Hepatocyte (in vitro differentiated cells): Measurements from ENCODE around the gene ABCC3. TPM values are rescaled to one million over a fixed set of nuclear protein-coding genes. Genes with fewer than 3 reads are reported as not detected.

Source experiments
- DNase-seq: peaks from one replicate; pipeline ENCODE4 v3.0.0-alpha.2; 2016; ENCODE audit warnings: low spot score
- H2AFZ ChIP-seq: fragments of 200-600 bp; sonication (generic); 2 replicates; pipeline ENCODE4 v1.6.0; 2016; ENCODE audit warnings: antibody characterized with exemption, mild to moderate bottlenecking
- H3K27ac ChIP-seq: fragments of 200-600 bp; sonication (generic); 2 replicates; pipeline ENCODE4 v1.5.1; 2016; ENCODE audit warnings: mild to moderate bottlenecking
- H3K27me3 ChIP-seq: fragments of 200-600 bp; sonication (generic); 2 replicates; pipeline ENCODE4 v1.6.1; 2016
- H3K36me3 ChIP-seq: fragments of 200-600 bp; sonication (generic); replicated peaks from 2 replicates; pipeline ENCODE4 v1.5.1; 2016; ENCODE audit warnings: low read depth; ENCODE audit not compliant: insufficient read depth
- H3K4me1 ChIP-seq: fragments of 200-600 bp; sonication (generic); 2 replicates; pipeline ENCODE4 v1.5.1; 2016; ENCODE audit warnings: mild to moderate bottlenecking, moderate library complexity; ENCODE audit not compliant: insufficient read depth
- H3K4me2 ChIP-seq: fragments of 200-600 bp; sonication (generic); 2 replicates; pipeline ENCODE4 v1.6.0; 2016
- H3K4me3 ChIP-seq: fragments of 200-600 bp; sonication (generic); 2 replicates; pipeline ENCODE4 v1.5.1; 2016; ENCODE audit warnings: mild to moderate bottlenecking
- H3K79me2 ChIP-seq: fragments of 200-600 bp; sonication (generic); 2 replicates; pipeline ENCODE4 v1.6.0; 2017; ENCODE audit warnings: mild to moderate bottlenecking
- H3K9me2 ChIP-seq: fragments of 200-600 bp; sonication (generic); replicated peaks from 2 replicates; pipeline ENCODE4 v1.6.0; 2017; ENCODE audit warnings: mild to moderate bottlenecking; ENCODE audit not compliant: insufficient read depth
- H3K9me3 ChIP-seq: fragments of 200-600 bp; sonication (generic); 2 replicates; pipeline ENCODE4 v1.5.1; 2016; ENCODE audit warnings: low read depth, mild to moderate bottlenecking
- H4K20me1 ChIP-seq: fragments of 200-600 bp; sonication (generic); 2 replicates; pipeline ENCODE4 v1.6.0; 2016; ENCODE audit warnings: mild to moderate bottlenecking; ENCODE audit not compliant: insufficient read depth, poor library complexity, severe bottlenecking
- EZH2 ChIP-seq: fragments of 200-600 bp; sonication (generic); IDR thresholded peaks from 2 replicates; pipeline ENCODE4 v1.6.1; 2016; ENCODE audit warnings: antibody characterized with exemption, mild to moderate bottlenecking, borderline replicate concordance
- EZH2phosphoT487 ChIP-seq: fragments of 200-600 bp; sonication (generic); IDR thresholded peaks from one replicate; pipeline ENCODE4 v1.6.1; 2018; ENCODE audit warnings: antibody characterized with exemption, mild to moderate bottlenecking, low read depth, moderate library complexity; ENCODE audit not compliant: unreplicated experiment, severe bottlenecking
- WGBS: methylation state at CpG from one replicate; pipeline ENCODE4 v1.1.6; 2016; ENCODE audit warnings: low lambda C conversion rate; ENCODE audit errors: missing lambda C conversion rate; 5-methylcytosine and 5-hydroxymethylcytosine counted together
- polyA plus RNA-seq: library from polyadenylated mRNA; unstranded; fragments of >200 nt; fragmentation: Nextera tagmentation; extraction: Ambion mirVana; gene quantifications from 2 replicates; pipeline ENCODE4 v1.2.1, GENCODE V29; 2016
- total RNA-seq: library from RNA; depleted of rRNA; stranded (reverse); fragments of >200 nt; gene quantifications from 2 replicates; pipeline ENCODE4 v1.2.3, GENCODE V29; 2014
- TF ChIP-seq, protein P1 (sequence below): fragments of 200-600 bp; sonication (generic); IDR thresholded peaks from 2 replicates; pipeline ENCODE4 v1.5.1; 2016; ENCODE audit warnings: antibody characterized with exemption, mild to moderate bottlenecking; ENCODE audit not compliant: poor library complexity

ABCC3 gene
- total and polyA plus RNA-seq, 2 experiments from 2014 or later: 16.9 to 18.1 TPM

DNA sequence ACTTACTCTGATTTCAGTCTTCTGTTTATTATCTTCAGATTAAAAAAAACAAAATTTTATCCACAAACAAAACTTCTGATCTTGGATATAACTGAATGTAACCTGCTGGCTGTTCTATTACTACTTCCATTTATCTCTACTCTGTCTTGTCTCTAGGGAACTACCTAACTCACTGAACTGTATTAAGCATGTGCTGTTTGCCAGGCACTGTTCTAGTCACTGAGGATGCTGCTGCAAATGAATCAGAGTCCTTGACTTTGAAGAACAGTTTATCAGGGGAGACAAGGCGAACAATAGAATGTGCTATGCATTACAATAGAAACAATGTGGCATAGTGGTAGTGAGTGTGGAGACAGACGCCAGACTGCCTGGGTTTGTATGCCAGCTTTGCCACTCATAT lies 75.3 kb downstream of the ABCC3 start:
- TF ChIP-seq, protein P1, sequence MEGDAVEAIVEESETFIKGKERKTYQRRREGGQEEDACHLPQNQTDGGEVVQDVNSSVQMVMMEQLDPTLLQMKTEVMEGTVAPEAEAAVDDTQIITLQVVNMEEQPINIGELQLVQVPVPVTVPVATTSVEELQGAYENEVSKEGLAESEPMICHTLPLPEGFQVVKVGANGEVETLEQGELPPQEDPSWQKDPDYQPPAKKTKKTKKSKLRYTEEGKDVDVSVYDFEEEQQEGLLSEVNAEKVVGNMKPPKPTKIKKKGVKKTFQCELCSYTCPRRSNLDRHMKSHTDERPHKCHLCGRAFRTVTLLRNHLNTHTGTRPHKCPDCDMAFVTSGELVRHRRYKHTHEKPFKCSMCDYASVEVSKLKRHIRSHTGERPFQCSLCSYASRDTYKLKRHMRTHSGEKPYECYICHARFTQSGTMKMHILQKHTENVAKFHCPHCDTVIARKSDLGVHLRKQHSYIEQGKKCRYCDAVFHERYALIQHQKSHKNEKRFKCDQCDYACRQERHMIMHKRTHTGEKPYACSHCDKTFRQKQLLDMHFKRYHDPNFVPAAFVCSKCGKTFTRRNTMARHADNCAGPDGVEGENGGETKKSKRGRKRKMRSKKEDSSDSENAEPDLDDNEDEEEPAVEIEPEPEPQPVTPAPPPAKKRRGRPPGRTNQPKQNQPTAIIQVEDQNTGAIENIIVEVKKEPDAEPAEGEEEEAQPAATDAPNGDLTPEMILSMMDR: no peak
- TF ChIP-seq EZH2 (no peak), EZH2phosphoT487 (no peak)
- H3K27me3 ChIP-seq: no peaks in the 10 kb centered on the region
- no peak for DNase-seq
- no peak overlapping the region for H3K4me3 ChIP-seq
- no peak overlapping the region for H3K27ac ChIP-seq
- peaks cover 34% of the 10 kb centered on the region for H3K79me2 ChIP-seq
- H3K36me3 ChIP-seq: no peaks in the 10 kb centered on the region
- 84% methylated on average over 2 of the region's 2 CpGs for WGBS
- no peaks in the 10 kb centered on the region for H3K9me2 ChIP-seq
- H2AFZ ChIP-seq: no peak overlapping the region
- H3K9me3 ChIP-seq: no peaks in the 10 kb centered on the region
- no peak overlapping the region for H3K4me2 ChIP-seq
- H3K4me1 ChIP-seq: peaks cover 18% of the 10 kb centered on the region
- no peaks in the 10 kb centered on the region for H4K20me1 ChIP-seq

DNA sequence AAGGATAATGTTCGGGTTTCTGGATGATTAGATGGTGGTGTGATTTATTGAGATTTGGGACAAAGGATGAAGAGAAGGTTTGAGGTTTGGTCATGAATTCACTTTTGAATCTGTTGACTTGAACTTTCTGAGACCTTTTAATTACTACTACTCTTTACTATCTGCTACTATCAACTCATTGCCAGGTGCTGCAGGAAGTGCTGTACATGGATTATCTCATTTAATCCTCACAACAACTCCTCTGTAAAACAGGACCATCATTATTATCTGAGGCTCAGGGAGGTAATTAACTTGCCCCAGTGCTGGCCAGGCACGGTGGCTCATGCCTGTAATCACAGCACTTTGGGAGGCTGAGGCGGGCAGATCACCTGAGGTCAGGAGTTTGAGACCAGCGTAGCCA lies 76.0 kb downstream of the ABCC3 start:
- H2AFZ ChIP-seq: no peak overlapping the region
- no peak overlapping the region for H3K4me3 ChIP-seq
- H4K20me1 ChIP-seq: no peaks in the 10 kb centered on the region
- no peaks in the 10 kb centered on the region for H3K36me3 ChIP-seq
- DNase-seq: no peak
- H3K4me2 ChIP-seq: no peak overlapping the region
- TF ChIP-seq, protein P1: no peak
- TF ChIP-seq EZH2phosphoT487 (no peak), EZH2 (no peak)
- no peaks in the 10 kb centered on the region for H3K9me3 ChIP-seq
- H3K9me2 ChIP-seq: no peaks in the 10 kb centered on the region
- peaks cover 18% of the 10 kb centered on the region for H3K4me1 ChIP-seq
- H3K27me3 ChIP-seq: no peaks in the 10 kb centered on the region
- no peak overlapping the region for H3K27ac ChIP-seq
- peaks cover 28% of the 10 kb centered on the region for H3K79me2 ChIP-seq
- 79% methylated on average over 4 of the region's 4 CpGs for WGBS

DNA sequence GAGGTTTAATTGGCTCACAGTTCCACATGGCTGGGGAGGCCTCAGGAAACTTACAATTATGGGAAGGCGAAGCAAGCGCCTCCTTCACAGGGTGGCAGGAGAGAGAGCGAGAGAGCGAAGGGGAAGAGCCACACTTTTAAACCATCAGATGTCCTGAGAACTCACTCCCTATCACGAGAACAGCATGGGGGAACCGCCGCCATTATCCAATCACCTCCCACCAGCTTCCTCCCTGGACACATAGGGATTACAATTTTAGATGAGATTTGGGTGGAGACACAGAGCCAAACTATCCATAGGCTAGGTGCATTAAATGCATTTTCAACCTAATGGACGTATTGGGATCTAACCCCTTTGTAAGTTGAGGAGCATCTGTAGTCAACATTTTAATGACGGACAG lies 78.0 kb downstream of the ABCC3 start:
- H3K4me3 ChIP-seq: no peak overlapping the region
- H3K27me3 ChIP-seq: no peaks in the 10 kb centered on the region
- no peaks in the 10 kb centered on the region for H3K9me2 ChIP-seq
- H3K27ac ChIP-seq: no peak overlapping the region
- H3K36me3 ChIP-seq: no peaks in the 10 kb centered on the region
- no peak for TF ChIP-seq EZH2phosphoT487
- TF ChIP-seq, protein P1: no peak
- no peak for TF ChIP-seq EZH2
- H3K79me2 ChIP-seq: peaks cover 15% of the 10 kb centered on the region
- H4K20me1 ChIP-seq: no peaks in the 10 kb centered on the region
- 94% methylated on average over 9 of the region's 9 CpGs for WGBS
- no peak for DNase-seq
- H2AFZ ChIP-seq: no peak overlapping the region
- no peaks in the 10 kb centered on the region for H3K9me3 ChIP-seq
- peaks cover 18% of the 10 kb centered on the region for H3K4me1 ChIP-seq
- H3K4me2 ChIP-seq: no peak overlapping the region

DNA sequence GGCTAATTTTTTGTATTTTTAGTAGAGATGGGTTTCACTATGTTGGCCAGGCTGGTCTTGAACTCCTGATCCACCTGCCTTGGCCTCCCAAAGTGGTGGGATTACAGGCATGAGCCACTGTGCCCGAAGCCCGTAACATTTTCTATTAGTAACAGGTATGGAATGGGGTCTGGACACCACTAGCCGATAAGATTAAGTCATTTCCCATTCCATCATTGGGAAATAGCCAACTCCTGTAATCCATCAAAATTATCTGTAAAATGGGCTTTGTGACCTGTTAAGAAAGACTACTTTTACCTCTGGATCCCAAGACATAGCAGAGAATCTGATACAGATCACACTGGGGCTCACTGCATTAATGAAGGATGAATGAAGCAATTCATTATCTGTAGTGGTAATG lies 80.8 kb downstream of the ABCC3 start:
- no peaks in the 10 kb centered on the region for H3K9me3 ChIP-seq
- no peak overlapping the region for H3K4me2 ChIP-seq
- TF ChIP-seq, protein P1: no peak
- TF ChIP-seq EZH2phosphoT487 (no peak), EZH2 (no peak)
- H2AFZ ChIP-seq: no peak overlapping the region
- WGBS: 77% methylated on average over 3 of the region's 3 CpGs
- H4K20me1 ChIP-seq: peaks cover 7% of the 10 kb centered on the region
- no peaks in the 10 kb centered on the region for H3K4me1 ChIP-seq
- DNase-seq: no peak
- no peaks in the 10 kb centered on the region for H3K36me3 ChIP-seq
- no peaks in the 10 kb centered on the region for H3K27me3 ChIP-seq
- peaks cover 11% of the 10 kb centered on the region for H3K79me2 ChIP-seq
- no peak overlapping the region for H3K27ac ChIP-seq
- H3K9me2 ChIP-seq: no peaks in the 10 kb centered on the region
- H3K4me3 ChIP-seq: no peak overlapping the region
